ENCODE results near the gene CRADD.
A peak's percentile ranks its signal among the peaks of the same experiment; 100 is the strongest.

The CRADD gene

GRCh38 chr12:93782853-93783252 is 105.7 kb downstream of the CRADD start:
- H3K4me1 ChIP-seq = peaks cover 59% of the 10 kb centered on the region
- H3K36me3 ChIP-seq (ENCODE audit: control insufficient read depth, insufficient read depth, low read length) = no peaks in the 10 kb centered on the region
- no peak overlapping the region for H2AFZ ChIP-seq
- no peak overlapping the region for H3K4me3 ChIP-seq (ENCODE audit: low read depth, low read length)
- H3K4me2 ChIP-seq (ENCODE audit: low read length) = no peak overlapping the region
- H3K27ac ChIP-seq = peak overlapping the region; percentile 87
- no peak overlapping the region for H3K9ac ChIP-seq
- TF ChIP-seq CTCF (IDR thresholded peaks at IDR 0.05) = no peak
- H3K27me3 ChIP-seq (ENCODE audit: control insufficient read depth, insufficient read depth, low read length) = no peaks in the 10 kb centered on the region
- H3K79me2 ChIP-seq = peaks cover 11% of the 10 kb centered on the region
- H3K9me3 ChIP-seq (ENCODE audit: control insufficient read depth, low read length) = no peaks in the 10 kb centered on the region

GRCh38 chr12:93783832-93784231 is 106.7 kb downstream of the CRADD start:
- Histone ChIP-seq H3K36me3 (ENCODE audit: control insufficient read depth, insufficient read depth, low read length) (no peaks in the 10 kb centered on the region), H3K4me3 (ENCODE audit: low read depth, low read length) (peak overlapping the region; percentile 36), H3K79me2 (peaks cover 18% of the 10 kb centered on the region), H3K27ac (peak overlapping the region; percentile 87), H3K4me1 (peaks cover 51% of the 10 kb centered on the region), H3K9ac (no peak overlapping the region), H3K27me3 (ENCODE audit: control insufficient read depth, insufficient read depth, low read length) (no peaks in the 10 kb centered on the region), H3K4me2 (ENCODE audit: low read length) (peak overlapping the region; percentile 70), H2AFZ (peak overlapping the region; percentile 16), H3K9me3 (ENCODE audit: control insufficient read depth, low read length) (no peaks in the 10 kb centered on the region)
- TF ChIP-seq CTCF (IDR thresholded peaks at IDR 0.05) = no peak

- H3K9me3 ChIP-seq (ENCODE audit: control insufficient read depth, low read length) = no peaks in the 10 kb centered on the region
- peak overlapping the region; percentile 87 for H3K27ac ChIP-seq
- H3K36me3 ChIP-seq (ENCODE audit: control insufficient read depth, insufficient read depth, low read length) = no peaks in the 10 kb centered on the region
- H3K4me3 ChIP-seq (ENCODE audit: low read depth, low read length) = peak overlapping the region; percentile 36
- no peak overlapping the region for H3K9ac ChIP-seq
- TF ChIP-seq CTCF (IDR thresholded peaks at IDR 0.05) = no peak
- no peaks in the 10 kb centered on the region for H3K27me3 ChIP-seq (ENCODE audit: control insufficient read depth, insufficient read depth, low read length)
- H2AFZ ChIP-seq = peak overlapping the region; percentile 19
- H3K4me1 ChIP-seq = peaks cover 50% of the 10 kb centered on the region
- H3K4me2 ChIP-seq (ENCODE audit: low read length) = peak overlapping the region; percentile 70
- peaks cover 18% of the 10 kb centered on the region for H3K79me2 ChIP-seq
Observed at GRCh38 chr12:93784339-93785086, 107.3 kb downstream of the CRADD start.

- peak overlapping the region; percentile 36 for H3K4me3 ChIP-seq (ENCODE audit: low read depth, low read length)
- H3K9me3 ChIP-seq (ENCODE audit: control insufficient read depth, low read length) = no peaks in the 10 kb centered on the region
- H3K79me2 ChIP-seq = peaks cover 12% of the 10 kb centered on the region
- TF ChIP-seq CTCF (IDR thresholded peaks at IDR 0.05) = no peak
- peak overlapping the region; percentile 87 for H3K27ac ChIP-seq
- peaks cover 55% of the 10 kb centered on the region for H3K4me1 ChIP-seq
- no peaks in the 10 kb centered on the region for H3K36me3 ChIP-seq (ENCODE audit: control insufficient read depth, insufficient read depth, low read length)
- no peak overlapping the region for H3K9ac ChIP-seq
- H3K4me2 ChIP-seq (ENCODE audit: low read length) = peak overlapping the region; percentile 70
- no peaks in the 10 kb centered on the region for H3K27me3 ChIP-seq (ENCODE audit: control insufficient read depth, insufficient read depth, low read length)
- peak overlapping the region; percentile 27 for H2AFZ ChIP-seq
Observed at GRCh38 chr12:93785249-93786010, 108.3 kb downstream of the CRADD start.

Data from parathyroid adenoma (tissue), 2 donors.